Measurements from ENCODE around the gene PGPEP1. TPM values are rescaled to one million over a fixed set of nuclear protein-coding genes. Genes with fewer than 3 reads are reported as not detected.

The PGPEP1 gene
- total RNA-seq, 1 experiment from 2014 or later = 6.5 TPM

DNA sequence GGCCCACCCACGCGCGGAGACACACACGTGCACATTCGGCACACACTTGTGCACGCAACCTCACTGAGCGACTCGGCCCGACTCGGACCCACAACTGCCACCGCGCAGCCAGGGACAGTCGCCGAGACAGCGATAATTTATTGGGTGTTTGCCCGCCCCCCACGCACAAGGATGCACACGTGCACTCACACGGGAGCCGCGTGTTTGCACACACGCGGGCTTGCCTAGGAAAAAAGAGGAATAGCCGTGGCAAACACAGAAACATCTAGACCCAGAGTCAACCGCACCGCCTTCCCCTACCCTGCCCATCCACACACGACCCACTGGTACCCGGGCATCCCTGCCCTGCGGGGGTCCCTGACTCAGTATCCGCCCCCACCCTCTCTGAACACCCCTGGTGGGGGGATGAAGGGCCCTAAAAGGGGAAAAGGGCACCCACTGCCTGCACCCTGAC lies 77.7 kb downstream of the PGPEP1 start:
- Mint-ChIP-seq H3K36me3 (ENCODE audit: insufficient read depth, unreplicated experiment) (peaks cover 7% of the 10 kb centered on the region), H3K27me3 (ENCODE audit: insufficient read depth, unreplicated experiment) (no peaks in the 10 kb centered on the region), H3K27ac (ENCODE audit: low read depth, unreplicated experiment) (no peak overlapping the region), H3K9me3 (ENCODE audit: unreplicated experiment) (no peaks in the 10 kb centered on the region), H3K4me1 (ENCODE audit: insufficient read depth, unreplicated experiment) (peaks cover 26% of the 10 kb centered on the region), H3K4me3 (ENCODE audit: unreplicated experiment) (peak overlapping the region; percentile 77)
- BruUV-seq (replicated peaks) = no TSS peak
- DNase-seq (ENCODE audit: unreplicated experiment) = no peak
- CTCF ChIA-PET = interaction anchor here (0.6 to 1.9 kb wide), 9 partner anchors 20 to 186 kb away, joined by 3 to 10 read pairs (median 3); no protein-coding TSS in a partner anchor
- TF ChIP-seq, protein P1, sequence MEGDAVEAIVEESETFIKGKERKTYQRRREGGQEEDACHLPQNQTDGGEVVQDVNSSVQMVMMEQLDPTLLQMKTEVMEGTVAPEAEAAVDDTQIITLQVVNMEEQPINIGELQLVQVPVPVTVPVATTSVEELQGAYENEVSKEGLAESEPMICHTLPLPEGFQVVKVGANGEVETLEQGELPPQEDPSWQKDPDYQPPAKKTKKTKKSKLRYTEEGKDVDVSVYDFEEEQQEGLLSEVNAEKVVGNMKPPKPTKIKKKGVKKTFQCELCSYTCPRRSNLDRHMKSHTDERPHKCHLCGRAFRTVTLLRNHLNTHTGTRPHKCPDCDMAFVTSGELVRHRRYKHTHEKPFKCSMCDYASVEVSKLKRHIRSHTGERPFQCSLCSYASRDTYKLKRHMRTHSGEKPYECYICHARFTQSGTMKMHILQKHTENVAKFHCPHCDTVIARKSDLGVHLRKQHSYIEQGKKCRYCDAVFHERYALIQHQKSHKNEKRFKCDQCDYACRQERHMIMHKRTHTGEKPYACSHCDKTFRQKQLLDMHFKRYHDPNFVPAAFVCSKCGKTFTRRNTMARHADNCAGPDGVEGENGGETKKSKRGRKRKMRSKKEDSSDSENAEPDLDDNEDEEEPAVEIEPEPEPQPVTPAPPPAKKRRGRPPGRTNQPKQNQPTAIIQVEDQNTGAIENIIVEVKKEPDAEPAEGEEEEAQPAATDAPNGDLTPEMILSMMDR (IDR thresholded peaks at IDR 0.05; ENCODE audit: unreplicated experiment) = no peak
- POLR2A ChIA-PET = interaction anchor here (1.3 to 2.3 kb wide), 5 partner anchors 8 to 138 kb away, joined by 6 to 24 read pairs (median 8); partner anchors contain the start of genes GDF15 and JUND
- intact Hi-C loops (cut with micrococcal nuclease) = no loop called here

DNA sequence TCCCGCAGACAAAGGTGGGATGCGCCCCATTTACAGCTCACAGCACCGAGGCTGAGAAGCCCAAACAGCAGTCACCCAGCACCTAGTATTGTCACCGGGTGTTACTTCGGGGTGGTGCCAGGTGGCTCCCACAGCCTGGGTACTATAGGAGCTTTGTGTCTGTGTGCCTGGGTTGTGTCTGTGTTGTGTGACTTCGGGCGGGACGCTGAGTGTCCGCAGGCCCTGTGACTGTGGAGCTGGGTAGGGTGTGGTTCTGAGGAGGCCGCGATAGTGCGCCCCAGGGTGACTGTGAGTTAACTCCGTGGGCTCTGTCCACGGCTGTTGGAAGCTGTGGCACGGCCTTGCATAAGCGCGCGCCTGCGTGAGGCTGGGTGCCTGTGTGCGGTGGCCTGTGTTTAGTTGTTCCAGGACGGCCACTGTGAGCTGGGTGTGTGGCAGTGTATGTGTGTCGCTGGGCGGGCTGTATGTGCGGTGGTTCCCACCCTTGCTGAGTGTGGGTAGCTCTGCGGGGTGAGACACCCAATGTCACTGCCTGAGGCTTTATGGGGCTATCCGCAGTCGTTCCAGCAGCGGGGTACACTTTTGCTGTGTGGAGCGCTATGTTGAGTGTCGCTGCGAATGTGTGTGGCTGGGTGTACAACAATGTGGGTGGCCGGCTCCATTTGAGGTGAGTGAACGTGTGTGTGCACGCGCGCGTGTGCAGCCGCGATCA lies 78.2 kb downstream of the PGPEP1 start:
- Mint-ChIP-seq H3K9me3 (ENCODE audit: unreplicated experiment) (no peaks in the 10 kb centered on the region), H3K4me1 (ENCODE audit: insufficient read depth, unreplicated experiment) (peaks cover 29% of the 10 kb centered on the region), H3K36me3 (ENCODE audit: insufficient read depth, unreplicated experiment) (peaks cover 7% of the 10 kb centered on the region), H3K27me3 (ENCODE audit: insufficient read depth, unreplicated experiment) (no peaks in the 10 kb centered on the region), H3K27ac (ENCODE audit: low read depth, unreplicated experiment) (no peak overlapping the region), H3K4me3 (ENCODE audit: unreplicated experiment) (peak overlapping the region; percentile 77)
- intact Hi-C loops (cut with micrococcal nuclease) = no loop called here
- POLR2A ChIA-PET = interaction anchor here (0.7 to 2.7 kb wide), 19 partner anchors 8 to 213 kb away, joined by 3 to 24 read pairs (median 4); partner anchors contain the start of genes ELL, GDF15, JUND and LSM4
- DNase-seq (ENCODE audit: unreplicated experiment) = no peak
- TF ChIP-seq, protein P1 (IDR thresholded peaks at IDR 0.05; ENCODE audit: unreplicated experiment) = no peak
- no TSS peak for BruUV-seq (replicated peaks)
- CTCF ChIA-PET = interaction anchor here (0.6 to 2.9 kb wide), 22 partner anchors 8 to 424 kb away, joined by 3 to 10 read pairs (median 3); no protein-coding TSS in a partner anchor

DNA sequence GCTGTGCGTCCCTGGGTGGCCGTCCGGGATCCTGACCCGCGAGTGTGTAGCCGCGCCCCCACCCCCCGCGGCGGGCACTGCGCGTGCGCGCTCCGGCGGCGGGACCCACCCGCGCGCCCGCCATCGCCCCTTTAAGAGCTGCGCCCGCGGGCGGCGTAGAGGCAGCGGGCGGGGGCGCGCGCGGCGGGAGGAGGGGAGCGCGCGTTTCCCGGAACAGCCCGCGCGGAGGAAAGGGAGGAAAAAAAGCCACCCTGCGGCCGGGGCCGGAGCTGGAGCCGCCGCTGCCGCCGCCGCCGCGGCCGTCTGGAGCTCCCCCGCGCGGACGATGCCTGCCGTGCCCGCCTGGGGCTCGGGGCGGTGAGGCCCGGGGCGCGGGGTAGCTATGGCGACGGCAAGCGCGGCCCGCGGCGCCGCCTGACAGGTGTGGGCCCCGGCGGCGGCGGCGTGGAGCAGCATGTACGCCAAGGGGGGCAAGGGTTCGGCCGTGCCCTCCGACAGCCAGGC lies 78.8 kb downstream of the PGPEP1 start, which contains the start of gene SSBP4:
Gene SSBP4, plus strand, starts transcription at position 204 of the 504 bp plus-strand sequence. Its CDS starts 251 bp downstream, at position 455.
- CTCF ChIA-PET = interaction anchor here (0.6 to 2.9 kb wide), 19 partner anchors 9 to 143 kb away, joined by 3 to 10 read pairs (median 3); no protein-coding TSS in a partner anchor
- intact Hi-C loops (cut with micrococcal nuclease) = no loop called here
- no TSS peak for BruUV-seq (replicated peaks)
- peaks cover 29% of the 10 kb centered on the region for H3K4me1 Mint-ChIP-seq (ENCODE audit: insufficient read depth, unreplicated experiment)
- DNase-seq (ENCODE audit: unreplicated experiment) = peak; percentile 80
- peak within 1 kb of the TSS; percentile 72 for H3K27ac Mint-ChIP-seq (ENCODE audit: low read depth, unreplicated experiment)
- H3K4me3 Mint-ChIP-seq (ENCODE audit: unreplicated experiment) = peak within 1 kb of the TSS; percentile 77
- H3K27me3 Mint-ChIP-seq (ENCODE audit: insufficient read depth, unreplicated experiment) = no peaks in the 10 kb centered on the region
- H3K36me3 Mint-ChIP-seq (ENCODE audit: insufficient read depth, unreplicated experiment) = peaks cover 7% of the 10 kb centered on the region
- H3K9me3 Mint-ChIP-seq (ENCODE audit: unreplicated experiment) = no peaks in the 10 kb centered on the region
- TF ChIP-seq, protein P1 (IDR thresholded peaks at IDR 0.05; ENCODE audit: unreplicated experiment) = peak; percentile 51
- POLR2A ChIA-PET = interaction anchor here (0.7 to 2.7 kb wide), 19 partner anchors 9 to 214 kb away, joined by 3 to 24 read pairs (median 4); partner anchors contain the start of genes ELL, GDF15, JUND and LSM4

Small RNA genes lying within 50 kb of the gene (microRNA-seq; reads per million reads assigned to microRNA genes)
- 0.79 reads per million for gene MIR3189

Other genes with a start within 250 kb of the PGPEP1 start
- 4.1 and 5.9 TPM in 2 replicates for gene MAST3, start 242.8 kb upstream of the PGPEP1 start, total RNA-seq (2022)
- gene PIK3R2, start 187.4 kb upstream of the PGPEP1 start, total RNA-seq (2022) = 31.0 and 33.8 TPM in 2 replicates
- 4.7 and 9.1 TPM in 2 replicates for gene IFI30, start 166.8 kb upstream of the PGPEP1 start, total RNA-seq (2022)
- gene MPV17L2, start 147.4 kb upstream of the PGPEP1 start, total RNA-seq (2022) = 12.9 and 15.4 TPM in 2 replicates
- gene RAB3A, start 136.6 kb upstream of the PGPEP1 start, total RNA-seq (2022) = 0.68 and 0.81 TPM in 2 replicates
- 0.42 and 0.54 TPM in 2 replicates for gene PDE4C, start 114.2 kb upstream of the PGPEP1 start, total RNA-seq (2022)
- gene IQCN, start 66.1 kb upstream of the PGPEP1 start, total RNA-seq (2022) = 0.26 and 0.42 TPM in 2 replicates
- gene JUND, start 59.0 kb upstream of the PGPEP1 start, total RNA-seq (2022) = 120 and 123 TPM in 2 replicates
- gene LSM4, start 17.5 kb upstream of the PGPEP1 start, total RNA-seq (2022) = 172 and 193 TPM in 2 replicates
- gene GDF15, start 45.6 kb downstream of the PGPEP1 start, total RNA-seq (2022) = 193 and 288 TPM in 2 replicates
- gene LRRC25, start 57.0 kb downstream of the PGPEP1 start, total RNA-seq (2022) = not detected in 2 replicates
- 22.3 and 26.3 TPM in 2 replicates for gene SSBP4, start 78.8 kb downstream of the PGPEP1 start, total RNA-seq (2022)
- gene ISYNA1, start 97.5 kb downstream of the PGPEP1 start, total RNA-seq (2022) = 6.8 and 7.7 TPM in 2 replicates
- 20.8 and 22.4 TPM in 2 replicates for gene ELL, start 181.5 kb downstream of the PGPEP1 start, total RNA-seq (2022)
- gene FKBP8, start 203.0 kb downstream of the PGPEP1 start, total RNA-seq (2022) = 142 and 154 TPM in 2 replicates
- gene KXD1, start 217.3 kb downstream of the PGPEP1 start, total RNA-seq (2022) = 120 and 126 TPM in 2 replicates
- gene UBA52, start 231.3 kb downstream of the PGPEP1 start, total RNA-seq (2022) = 1,330 and 1,392 TPM in 2 replicates
- 29.6 and 49.3 TPM in 2 replicates for gene REX1BD, start 248.2 kb downstream of the PGPEP1 start, total RNA-seq (2022)